Activated CD4-positive, CD25-positive, alpha-beta regulatory T cell treated with anti-CD3 and anti-CD28 coated beads, Interleukin-2, amount 50 U/mL, for 24 hours (primary cell): ENCODE results near the gene MOV10L1.

Experiments
- ATAC-seq, 2 donors: fragments of 150-1000 bp; cut with Tn5 transposase; one replicate each; pipeline ENCODE4 v1.10.0; 2021; ENCODE audit warnings: mild to moderate bottlenecking in 1 of 2, moderate library complexity in 1 of 2

Gene MOV10L1

DNA sequence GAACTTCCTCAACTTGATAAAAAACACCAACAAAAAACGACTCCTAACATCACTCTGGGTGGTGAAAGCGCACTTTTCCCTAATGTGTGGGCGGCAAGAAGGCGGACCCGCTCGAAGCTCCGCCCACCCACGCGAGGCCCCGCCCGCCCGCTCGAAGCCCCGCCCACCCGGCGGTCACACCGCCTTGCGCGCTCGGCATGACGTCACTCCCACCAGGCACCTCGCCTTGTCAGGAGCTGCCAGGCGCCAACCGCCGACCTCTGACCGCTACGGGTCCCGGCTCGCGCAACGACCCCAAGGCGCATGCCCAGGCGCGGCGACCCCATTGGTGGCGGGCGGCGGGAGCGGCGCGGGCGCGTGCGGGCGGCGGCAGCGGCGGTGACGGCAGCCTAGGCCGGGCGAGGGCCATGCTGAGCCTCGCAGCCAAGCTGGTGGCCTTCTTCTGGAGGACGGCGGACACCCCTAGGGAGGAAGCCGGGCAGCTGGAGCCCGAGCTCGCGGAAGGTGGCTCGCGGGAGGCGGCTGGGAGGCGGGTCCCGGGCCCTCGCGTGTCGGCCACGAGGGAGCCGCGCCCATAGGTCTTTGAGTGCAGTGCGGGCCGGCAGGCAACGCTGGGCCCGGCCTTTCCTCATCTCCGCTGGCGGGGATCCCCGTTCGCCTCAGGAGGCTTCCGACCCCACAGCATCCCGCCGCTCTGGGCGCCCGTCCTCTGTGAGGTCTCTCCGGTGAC, at the start of gene MOV10L1:
MOV10L1 (plus strand) TSS at position 325 of the 730 bp plus-strand sequence; CDS start at position 408, 83 bp downstream.
- ATAC-seq: no peak

DNA sequence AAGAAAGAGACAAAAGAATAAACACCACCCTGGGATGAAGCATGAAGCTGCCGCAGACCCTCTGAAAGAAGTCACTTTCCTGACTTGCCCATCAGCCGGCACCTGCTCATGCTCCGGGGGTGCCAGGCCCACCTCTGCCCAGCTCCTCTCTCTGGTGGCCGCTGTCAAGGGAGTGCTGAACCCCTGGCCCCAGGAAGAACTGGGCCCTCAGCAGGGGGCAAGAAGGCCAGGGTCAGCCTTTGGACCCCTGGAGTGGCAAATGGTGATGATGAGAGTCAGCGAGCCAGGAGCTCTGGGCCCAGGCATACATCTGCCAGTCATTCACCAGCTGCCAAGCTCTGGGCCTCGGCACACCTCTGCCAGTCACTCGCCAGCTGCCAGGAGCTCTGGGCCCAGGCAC, 49.1 kb upstream of the MOV10L1 start:
- ATAC-seq: no peak

DNA sequence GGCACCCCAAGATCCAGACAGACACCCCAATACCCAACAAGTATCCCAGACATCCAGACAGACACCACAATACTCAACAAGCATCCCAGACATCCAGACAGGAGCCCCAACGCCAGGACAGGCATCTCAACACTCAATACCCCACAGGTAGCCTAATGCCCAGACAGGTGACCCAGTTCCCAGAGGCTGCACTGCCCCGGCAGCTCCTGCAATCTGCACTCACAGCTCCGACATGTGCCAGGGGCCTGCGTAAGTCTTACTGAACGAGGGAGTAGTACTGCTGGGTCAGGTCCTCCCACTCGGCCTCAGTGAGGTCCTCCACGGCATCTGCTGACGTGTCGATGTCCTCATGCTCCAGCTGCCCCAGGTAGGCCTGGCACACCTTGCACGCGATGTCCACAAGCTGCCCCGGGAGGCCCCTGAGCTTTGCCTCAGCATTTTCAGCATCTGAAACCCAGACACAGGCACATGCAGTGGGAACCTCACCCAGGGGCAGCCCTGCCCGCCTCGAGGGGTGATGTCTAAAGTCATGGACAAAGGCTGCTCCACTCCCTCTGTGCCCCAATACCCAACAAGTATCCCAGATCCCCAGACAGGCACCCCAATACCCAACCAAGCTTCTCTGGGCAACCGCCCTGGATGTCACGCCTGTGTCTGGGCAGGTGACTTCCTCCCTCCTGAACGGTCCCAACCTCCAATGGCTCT, 48.3 kb upstream of the MOV10L1 start:
- ATAC-seq: no peak

DNA sequence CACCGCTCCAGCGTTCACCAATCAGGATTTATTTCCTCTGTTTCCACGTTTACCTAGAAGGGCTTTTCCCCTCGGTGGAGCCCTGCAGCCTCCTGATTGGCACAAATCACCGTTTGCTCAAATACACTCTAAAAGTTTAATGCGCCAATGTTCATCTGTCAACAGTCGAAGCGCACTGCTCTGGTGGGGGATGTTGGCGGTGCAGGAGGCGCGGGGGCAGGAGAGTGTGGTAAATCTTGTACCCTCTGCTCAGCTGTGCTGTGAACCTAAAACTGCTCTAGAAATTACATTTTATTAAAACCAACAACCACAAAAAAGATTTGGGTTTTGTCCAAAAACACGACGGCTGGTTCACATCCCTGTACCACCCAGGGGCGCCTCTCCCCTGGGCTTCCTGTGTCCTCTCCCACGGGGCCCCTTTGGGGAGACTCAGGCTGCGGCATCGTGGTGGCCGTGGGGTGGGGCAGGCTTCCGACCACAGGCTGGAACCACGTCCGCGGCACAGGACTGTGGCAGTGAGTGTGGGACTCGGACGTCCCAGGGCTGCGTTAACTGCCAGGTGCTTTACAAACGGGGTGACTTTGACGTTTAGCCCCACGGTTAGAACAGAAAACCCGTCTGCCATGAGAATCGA, 45.2 kb upstream of the MOV10L1 start:
- ATAC-seq: peak in 1 of 2 donors; percentile 27

DNA sequence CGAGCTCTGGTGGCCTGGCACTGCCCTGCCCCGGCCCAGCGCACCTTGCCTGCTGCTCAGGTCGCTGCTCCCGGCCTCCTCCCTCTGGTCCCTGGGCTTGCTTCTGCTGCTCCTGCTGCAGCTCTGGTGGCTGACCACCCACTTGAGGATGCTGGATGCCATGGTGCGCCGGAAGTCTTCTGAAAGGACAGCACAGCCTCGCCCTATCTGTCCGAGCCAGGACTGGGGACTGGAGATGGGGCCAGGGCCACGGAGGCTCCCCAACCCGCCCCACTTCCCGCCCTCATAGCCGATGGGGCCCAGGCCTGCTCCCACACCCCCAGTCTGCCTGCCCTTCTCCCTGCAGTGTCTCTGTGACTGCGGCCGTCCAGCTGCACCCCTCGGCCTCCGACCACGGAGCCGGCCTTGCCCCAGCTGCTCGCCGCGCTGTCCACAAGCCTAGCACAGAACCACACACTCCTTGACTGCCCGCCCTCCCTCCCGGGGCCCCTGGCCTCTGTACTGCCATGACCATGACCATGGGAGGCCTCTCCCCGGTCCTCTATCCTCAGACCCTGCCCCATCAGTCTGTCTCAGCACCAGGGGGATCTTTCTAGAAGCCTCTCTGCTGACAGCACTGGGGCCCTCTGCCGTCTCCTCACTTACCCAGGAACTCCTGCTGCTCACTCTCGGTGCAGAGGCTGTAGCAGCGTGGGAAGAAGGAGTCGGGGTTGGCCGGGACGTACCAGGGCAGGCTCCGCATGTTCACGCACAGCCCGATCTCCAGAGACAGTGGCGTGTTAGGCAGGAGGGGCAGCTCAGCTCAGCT, 44.4 kb upstream of the MOV10L1 start:
- no peak for ATAC-seq

DNA sequence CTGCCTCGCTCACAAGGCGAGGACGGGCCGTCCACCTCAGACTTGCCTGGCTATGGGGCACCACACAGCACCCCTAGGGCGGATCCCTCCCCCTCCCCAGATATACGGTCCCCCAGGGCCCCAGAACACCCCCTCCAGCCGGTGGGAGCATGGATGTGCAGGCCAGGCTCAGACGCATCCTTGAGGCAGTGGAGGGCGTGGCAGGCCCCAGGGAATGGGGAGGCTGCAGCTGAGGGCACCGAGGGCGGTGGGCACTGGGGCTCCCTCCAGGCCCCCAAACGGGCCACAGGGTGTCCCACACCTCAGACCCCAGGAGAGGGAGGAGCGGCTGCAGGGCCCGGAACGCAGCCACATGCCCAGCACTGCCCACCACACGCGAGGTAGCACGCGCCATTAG, 43.8 kb upstream of the MOV10L1 start:
- ATAC-seq: no peak

DNA sequence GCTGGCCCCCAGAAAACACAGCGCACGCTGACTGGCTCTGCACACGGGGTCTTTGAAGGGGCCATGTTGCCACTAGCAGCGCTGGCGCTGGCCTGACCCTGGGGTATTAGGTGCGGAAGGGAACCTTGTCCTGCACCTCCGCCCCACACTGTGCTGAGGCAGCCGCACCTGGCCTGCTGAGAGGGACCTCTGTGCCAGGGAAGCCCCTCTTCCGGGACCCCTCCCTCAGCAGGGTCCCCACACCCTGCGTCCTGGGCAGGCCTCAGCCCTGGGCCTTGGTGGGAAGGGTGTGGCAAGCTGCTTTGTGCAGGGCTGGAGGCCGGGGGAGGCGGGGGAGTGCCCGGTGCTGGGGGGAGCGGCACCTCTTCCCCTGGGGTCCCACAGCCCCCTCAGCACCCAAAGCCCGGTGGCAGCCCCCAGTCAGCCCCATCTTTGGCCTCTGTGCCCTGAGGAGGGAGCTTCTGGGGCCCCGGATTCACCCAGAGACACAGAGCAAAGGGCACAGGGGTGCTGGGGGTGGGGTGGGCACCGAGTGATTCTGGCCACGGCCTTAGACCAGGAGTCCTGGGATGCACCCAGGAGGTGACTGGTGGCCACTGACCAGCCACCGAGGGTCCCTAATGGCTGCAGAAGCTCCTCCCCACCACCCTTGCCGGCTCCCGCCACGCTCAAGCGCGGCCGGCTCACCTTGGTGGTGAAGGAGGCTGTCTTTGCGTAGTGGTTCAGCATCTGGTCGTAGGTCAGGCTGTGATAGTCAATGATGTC, 43.1 kb upstream of the MOV10L1 start:
- ATAC-seq: no peak

DNA sequence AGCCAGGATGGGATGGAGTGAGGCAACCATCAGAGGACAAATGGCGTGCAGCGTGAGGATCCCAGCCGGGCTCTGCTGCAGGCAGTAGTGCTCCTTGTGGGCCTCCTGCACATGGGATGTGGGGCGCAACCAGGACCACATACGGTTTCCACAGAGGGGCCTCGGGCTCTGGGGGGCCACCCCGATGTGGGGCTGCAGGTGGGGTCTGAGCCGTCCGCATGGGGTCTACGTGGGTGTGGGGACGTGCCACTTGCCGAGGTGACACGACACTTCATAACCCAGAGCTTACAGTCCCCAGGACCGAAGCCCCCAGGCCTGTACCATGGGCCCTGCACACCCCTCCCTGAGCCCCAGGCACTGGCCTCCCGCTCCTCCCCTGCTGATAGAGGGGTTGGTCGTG, 42.5 kb upstream of the MOV10L1 start:
- ATAC-seq: no peak

DNA sequence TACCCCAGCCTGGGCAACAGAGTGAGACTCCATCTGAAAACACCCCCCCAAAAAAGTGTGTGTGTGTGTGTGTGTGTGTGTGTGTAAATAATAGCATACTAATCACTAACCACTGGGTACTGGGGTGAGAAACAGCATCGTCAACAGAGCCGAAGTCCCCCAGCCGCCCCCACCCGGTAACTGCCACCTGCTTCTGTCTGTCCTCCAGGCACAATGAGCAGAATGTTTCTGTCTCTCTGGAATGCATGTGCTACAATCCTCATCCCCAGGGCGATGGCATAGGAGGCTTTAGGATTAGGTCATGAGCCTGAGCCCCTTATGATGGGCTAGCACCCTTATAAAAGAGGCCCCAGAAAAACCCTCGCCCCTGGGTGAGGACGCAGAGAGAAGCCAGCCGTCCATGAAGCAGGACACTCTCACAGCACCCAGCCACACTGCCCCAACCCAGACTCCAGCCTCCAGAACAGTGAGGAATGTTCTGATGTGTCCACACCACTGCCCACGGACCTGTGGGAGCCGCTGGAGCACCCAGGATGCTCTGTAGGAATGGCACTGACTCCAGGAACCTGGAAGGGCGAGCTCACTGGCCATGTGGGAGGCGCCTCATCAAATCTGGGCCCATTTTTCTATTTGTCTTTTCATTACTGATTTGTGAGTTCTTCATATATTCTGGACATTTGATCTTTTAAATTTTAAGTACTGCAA, 41.6 kb upstream of the MOV10L1 start:
- no peak for ATAC-seq

DNA sequence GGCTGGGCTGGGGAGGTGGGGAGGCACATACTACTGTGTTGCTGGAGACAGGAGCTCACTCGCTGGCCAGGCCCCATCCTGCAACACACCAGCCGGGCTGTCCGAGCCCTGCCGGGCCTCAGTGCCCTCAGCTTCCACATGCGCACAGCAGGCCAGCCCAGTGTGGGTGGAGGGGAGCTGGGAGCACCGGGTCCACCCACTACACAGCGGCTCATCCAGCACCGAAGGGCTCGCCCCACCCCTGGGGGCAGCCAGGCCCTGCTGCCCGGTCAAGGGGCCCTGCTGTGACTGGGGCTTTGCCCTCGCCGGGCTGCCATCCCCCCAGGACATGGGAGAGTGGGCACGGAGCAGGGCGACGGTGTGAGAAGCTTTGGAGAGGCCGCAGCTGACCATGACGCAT, 41.0 kb upstream of the MOV10L1 start:
- no peak for ATAC-seq

DNA sequence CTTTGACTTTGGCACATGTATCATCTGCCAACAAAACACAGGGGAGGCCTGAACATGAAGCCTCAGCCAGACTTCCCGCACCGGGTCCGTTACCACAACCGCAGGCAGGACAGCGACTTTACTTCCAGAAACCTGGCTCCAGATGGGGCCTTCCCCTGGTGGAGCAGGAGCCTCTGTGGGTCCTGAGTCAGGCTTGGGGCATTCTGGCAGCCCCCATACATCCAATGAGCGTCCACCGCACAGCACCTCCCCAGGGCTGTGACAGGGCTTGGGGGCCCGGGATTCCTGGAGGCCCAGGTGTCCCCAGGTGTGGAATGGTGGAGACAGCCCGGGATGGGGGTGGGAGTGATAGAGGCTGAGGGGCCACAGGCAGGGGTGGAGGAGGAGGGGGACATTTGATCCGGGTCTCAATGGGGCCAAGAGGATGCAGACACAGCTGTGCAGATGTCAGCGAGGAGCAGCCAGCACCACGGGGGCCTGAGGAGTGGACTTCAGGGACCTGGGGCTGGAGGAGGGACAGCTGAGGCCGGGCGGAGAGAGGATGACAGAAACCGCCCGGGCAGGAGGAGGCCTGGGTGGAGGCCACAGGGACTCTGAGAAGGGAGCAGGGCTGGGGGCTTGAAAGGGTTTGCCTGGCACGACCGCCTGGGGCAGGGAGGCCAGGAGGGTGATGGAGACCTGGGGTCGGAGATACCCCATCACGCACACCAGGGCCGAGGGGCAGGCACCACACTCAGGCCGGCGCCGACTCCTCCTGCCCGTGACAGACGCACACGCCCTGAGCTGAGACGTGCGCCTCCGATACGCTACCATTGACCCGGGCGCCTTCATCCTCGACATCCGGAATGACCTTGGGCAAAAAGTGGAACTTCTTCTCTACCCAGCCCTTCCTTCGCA, 40.3 kb upstream of the MOV10L1 start:
- no peak for ATAC-seq

DNA sequence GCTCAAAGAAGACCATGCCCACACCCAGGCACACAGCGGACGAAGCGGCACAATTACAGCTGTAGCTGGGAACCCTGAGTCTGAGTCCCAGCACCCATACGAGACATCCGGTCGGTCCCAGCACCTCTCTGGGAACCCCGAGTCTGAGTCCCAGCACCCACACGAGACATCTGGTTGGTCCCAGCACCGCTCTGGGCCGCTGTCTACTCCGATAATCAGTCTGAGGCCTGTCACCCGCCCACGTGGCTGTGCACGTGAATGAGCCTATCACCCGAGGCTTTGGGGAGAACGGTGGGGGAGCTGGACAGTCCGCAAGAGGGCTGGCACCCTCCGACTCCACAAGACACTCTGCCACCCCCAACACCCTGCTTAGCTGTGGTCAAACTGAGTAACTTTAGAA, 37.9 kb upstream of the MOV10L1 start:
- ATAC-seq: no peak

DNA sequence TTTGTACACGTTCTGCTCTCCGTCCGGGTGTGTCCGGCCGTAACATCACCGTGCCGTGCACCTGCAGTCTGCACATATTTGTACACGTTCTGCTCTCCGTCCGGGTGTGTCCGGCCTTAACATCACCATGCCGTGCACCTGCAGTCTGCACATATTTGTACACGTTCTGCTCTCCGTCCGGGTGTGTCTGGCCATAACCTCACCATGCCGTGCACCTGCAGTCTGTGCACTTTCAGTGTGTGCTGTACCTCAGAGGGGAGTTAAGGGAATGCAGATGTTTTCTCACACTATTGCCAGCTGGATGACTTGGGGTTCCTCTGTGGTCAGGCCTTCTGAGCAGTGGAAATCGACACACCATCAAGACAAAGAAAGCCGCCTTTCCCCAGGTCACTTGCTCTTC, 35.9 kb upstream of the MOV10L1 start:
- no peak for ATAC-seq

DNA sequence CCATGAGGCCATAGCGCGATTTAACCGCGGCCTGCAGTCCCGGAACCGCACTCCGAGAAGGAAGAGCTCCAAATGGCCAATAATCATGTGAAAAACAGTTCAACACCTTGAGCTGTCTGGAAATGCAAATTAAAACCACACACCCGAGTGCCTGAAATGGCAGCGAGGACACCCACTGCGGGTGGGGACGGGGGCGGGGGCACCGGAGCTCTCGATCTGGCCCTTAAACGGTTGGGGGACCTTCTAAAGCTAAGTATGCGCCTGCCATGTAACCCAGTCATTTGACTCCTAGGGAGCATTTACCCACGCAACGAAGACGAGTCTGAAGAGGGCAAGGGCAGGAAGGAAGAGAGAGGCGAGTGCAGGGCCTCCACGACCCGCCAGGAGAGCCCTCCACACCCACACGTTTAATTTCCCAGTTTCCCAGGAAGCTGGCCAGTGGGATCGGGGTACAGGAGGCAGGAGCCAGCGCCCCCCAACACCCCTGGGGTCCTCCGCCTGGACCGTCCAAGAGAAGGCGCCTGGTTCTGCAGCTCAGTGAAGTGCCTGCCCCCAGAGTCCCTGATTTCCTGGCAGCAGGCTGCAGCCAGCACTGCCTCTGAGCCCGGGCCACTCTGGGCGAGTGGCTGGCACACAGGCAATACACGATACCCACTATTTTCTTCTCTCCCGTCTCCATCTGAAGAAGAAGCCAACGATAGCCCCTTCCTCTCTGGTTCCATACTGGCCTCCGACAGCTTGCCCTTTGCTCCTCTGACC, 33.4 kb upstream of the MOV10L1 start:
- no peak for ATAC-seq

DNA sequence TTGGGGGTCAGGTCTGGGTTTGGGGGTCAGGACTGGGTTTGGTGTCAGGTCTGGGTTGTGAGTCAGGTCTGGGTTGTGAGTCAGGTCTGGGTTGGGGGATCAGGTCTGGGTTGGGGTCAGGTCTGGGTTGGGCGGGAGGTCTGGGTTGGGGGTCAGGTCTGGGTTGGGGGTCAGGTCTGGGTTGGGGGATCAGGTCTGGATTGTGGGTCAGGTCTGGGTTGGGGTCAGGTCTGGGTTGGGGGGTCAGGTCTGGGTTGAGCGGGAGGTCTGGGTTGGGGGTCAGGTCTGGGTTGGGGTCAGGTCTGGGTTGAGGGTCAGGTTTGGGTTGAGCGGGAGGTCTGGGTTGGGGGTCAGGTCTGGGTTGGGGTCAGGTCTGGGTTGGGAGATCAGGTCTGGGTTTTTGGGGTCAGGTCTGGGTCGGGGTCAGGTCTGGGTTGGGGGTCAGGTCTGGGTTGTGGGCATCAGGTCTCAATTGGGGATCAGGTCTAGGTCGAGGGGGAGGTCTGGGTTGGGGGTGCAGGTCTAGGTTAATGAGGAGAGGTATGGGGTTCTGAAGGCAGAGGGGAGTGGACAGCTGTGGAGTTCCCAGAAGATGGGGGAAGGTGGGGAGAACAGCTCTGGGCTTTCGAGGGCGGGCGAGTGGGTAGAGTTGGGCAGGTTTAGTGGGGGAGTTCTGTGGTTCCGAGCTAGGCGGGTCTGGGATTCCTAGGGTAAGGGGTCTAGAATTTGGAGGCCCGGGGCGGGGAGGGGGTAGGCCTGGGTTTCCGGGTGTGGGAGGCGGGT, 32.3 kb upstream of the MOV10L1 start:
- no peak for ATAC-seq

DNA sequence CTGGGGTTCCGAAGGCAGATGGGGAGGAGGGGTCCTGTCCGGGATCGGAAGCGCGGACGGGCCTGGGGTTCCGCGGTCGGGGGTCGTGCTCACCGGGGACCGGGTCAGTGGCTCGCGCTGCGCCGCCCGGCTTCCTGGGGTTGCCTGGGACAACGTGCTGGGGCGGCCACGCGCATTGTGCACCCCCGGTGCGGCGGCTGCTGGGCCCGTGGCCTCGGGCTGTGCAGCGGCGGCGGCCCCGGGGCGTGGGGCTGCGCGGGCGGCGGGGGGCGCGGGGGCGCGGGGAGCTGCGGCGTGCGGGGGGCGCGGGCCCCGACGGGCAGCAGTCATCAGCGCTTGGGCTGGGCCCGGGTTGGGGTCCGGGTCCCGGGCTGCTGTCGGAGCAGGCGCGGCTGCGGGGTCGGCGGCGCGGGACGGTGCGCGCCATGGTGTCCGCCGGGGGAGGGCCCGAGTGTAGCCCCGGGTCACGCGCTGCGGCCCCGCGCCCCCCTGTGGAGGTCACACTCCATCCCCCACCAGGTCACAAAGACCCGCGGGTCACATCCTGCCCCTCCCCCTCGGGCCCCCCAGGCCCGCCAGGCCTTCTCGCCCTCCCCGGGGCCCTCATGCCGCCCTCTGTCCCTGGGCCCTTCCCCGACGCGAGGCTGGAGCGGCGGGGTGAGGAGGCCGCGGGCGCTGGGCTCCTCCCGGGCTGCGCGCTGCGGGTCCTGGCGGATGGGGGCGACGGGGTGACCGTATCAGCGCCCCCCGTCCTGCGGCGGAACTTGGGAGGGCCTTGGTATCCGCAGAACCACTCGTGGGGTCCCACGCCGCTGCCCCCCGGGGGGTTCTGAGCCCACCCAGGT, 31.5 kb upstream of the MOV10L1 start, which contains the start of gene TTLL8:
TTLL8 (minus strand) TSS at position 238 of the 845 bp plus-strand sequence.
- ATAC-seq: no peak
